K562 (cell line): ENCODE results near the gene NACC1. TPM values are rescaled to one million over a fixed set of nuclear protein-coding genes. Genes with fewer than 3 reads are reported as not detected.

ENCODE experiments used
- CREB3 ChIP-seq: fragments of 450-650 bp; conservative IDR thresholded peaks from 2 replicates; pipeline ENCODE4 v1.6.1; 2016; ENCODE audit warnings: missing genetic modification characterization, low read depth, mild to moderate bottlenecking, missing compliant biosample characterization, moderate library complexity
- ELK3 ChIP-seq: fragments of 450-650 bp; formaldehyde crosslinking; IDR thresholded peaks from 2 replicates; pipeline ENCODE4 v1.4.0; 2020; ENCODE audit warnings: mild to moderate bottlenecking
- ETS1 ChIP-seq: conservative IDR thresholded peaks from 2 replicates; pipeline ENCODE4 v1.6.1; 2011; ENCODE audit warnings: low read depth, mild to moderate bottlenecking, low read length; ENCODE audit not compliant: control insufficient read depth
- FOXA1 ChIP-seq: fragments of 450-650 bp; IDR thresholded peaks from 2 replicates; pipeline ENCODE4 v1.6.1; 2016; ENCODE audit warnings: mild to moderate bottlenecking, borderline replicate concordance
- HDAC1 ChIP-seq, 2 experiments: fragments of 450-650 bp; IDR thresholded peaks; 2 replicates each; pipeline ENCODE4 v1.6.1; 2016 to 2017; ENCODE audit warnings: inconsistent platforms in 1 of 2, mild to moderate bottlenecking in 1 of 2, moderate library complexity in 1 of 2
- HNRNPL ChIP-seq: fragments of 200-400 bp; formaldehyde crosslinking; IDR thresholded peaks from 2 replicates; pipeline ENCODE4 v1.6.1; 2017; ENCODE audit warnings: low read depth, mild to moderate bottlenecking, low read length
- NKRF ChIP-seq: fragments of 450-650 bp; IDR thresholded peaks from 2 replicates; pipeline ENCODE4 v1.6.1; 2016; ENCODE audit warnings: borderline replicate concordance
- NRF1 ChIP-seq, 2 experiments: fragments of 450-650 bp; IDR thresholded peaks in 1 of 2; conservative IDR thresholded peaks in 1 of 2; 2 replicates each; pipeline ENCODE4 v1.6.1; 2014; ENCODE audit warnings: mild to moderate bottlenecking in 2 of 2
- SIRT6 ChIP-seq: IDR thresholded peaks from one replicate; pipeline ENCODE4 v1.6.1; 2012; ENCODE audit warnings: low read depth, mild to moderate bottlenecking, control low read depth, inconsistent platforms, low read length, moderate library complexity
- U2AF2 ChIP-seq: fragments of 200-400 bp; formaldehyde crosslinking; optimal IDR thresholded peaks from 2 replicates; pipeline ENCODE3; 2017; ENCODE audit warnings: low read depth, mild to moderate bottlenecking, low read length
- YY1 ChIP-seq, 3 experiments: IDR thresholded peaks; 2 replicates each; pipeline ENCODE4 v1.6.1; 2011; ENCODE audit warnings: low read length in 2 of 3, mild to moderate bottlenecking in 2 of 3, moderate library complexity in 2 of 3, borderline replicate concordance in 1 of 3, control low read depth in 1 of 3, low read depth in 1 of 3; ENCODE audit not compliant: insufficient read depth in 3 of 3, insufficient replicate concordance in 2 of 3, control insufficient read depth in 1 of 3, insufficient read length in 1 of 3; ENCODE audit errors: extremely low read depth in 1 of 3
- ZBTB1 ChIP-seq: sonication (generic); formaldehyde crosslinking; IDR thresholded peaks from 2 replicates; pipeline ENCODE4 v1.8.1; 2023; ENCODE audit warnings: missing genetic modification reagents, low read depth, mild to moderate bottlenecking, borderline replicate concordance
- ZC3H4 ChIP-seq: sonication (generic); formaldehyde crosslinking; IDR thresholded peaks from 2 replicates; pipeline ENCODE4 v1.9.0; 2021; ENCODE audit warnings: missing genetic modification reagents, borderline replicate concordance
- ZNF586 ChIP-seq: fragments of 450-650 bp; formaldehyde crosslinking; conservative IDR thresholded peaks from 2 replicates; pipeline ENCODE4 v1.4.0; 2020; ENCODE audit warnings: mild to moderate bottlenecking, moderate library complexity
- polyA plus RNA-seq, 8 experiments: library from polyadenylated mRNA; depleted of rRNA in 4 of 8; stranded (reverse) in 5 of 8; unstranded in 3 of 8; fragments of >200 nt; fragmentation: Nextera tagmentation in 2 of 8; fragmentation: Illumina TruSeq in 1 of 8; extraction: Ambion mirVana in 2 of 8; extraction: Trizol in 1 of 8; gene quantifications; 2 replicates each; pipeline versions ENCODE4 v1.2.1 to v1.2.3, GENCODE V29; 2011 to 2014; ENCODE audit warnings: inconsistent platforms in 1 of 8, missing spikeins in 1 of 8
- total RNA-seq, 7 experiments: library from RNA; depleted of rRNA in 6 of 7; stranded (reverse); fragments of >200 nt in 6 of 7; fragmentation: Illumina TruSeq in 2 of 7; extraction: Trizol in 2 of 7; gene quantifications; 2 replicates each; pipeline versions ENCODE4 v1.2.1 to v1.2.3, GENCODE V29; 2011 to 2021; ENCODE audit warnings: low replicate concordance in 1 of 7

Gene NACC1
- total and polyA plus RNA-seq, 9 of the 15 experiments (the other 6 are each of a cell fraction or from before 2014, with no cell fraction given) = 0.04 to 96.6 (median 25.8) TPM

GRCh38 chr19:13101590-13102415, 16.3 kb upstream of the NACC1 start (continued):
- peak in 2 of 3 experiments; percentile 3 to 10 for TF ChIP-seq YY1 (IDR thresholded peaks at IDR 0.05; ENCODE audit: borderline replicate concordance in 1 of 3, control insufficient read depth in 1 of 3, extremely low read depth in 1 of 3, insufficient read depth in 3 of 3, insufficient read length in 1 of 3, insufficient replicate concordance in 2 of 3, low read depth in 1 of 3, low read length in 2 of 3)
- TF ChIP-seq HNRNPL = no peak
- TF ChIP-seq ZNF586 (CRISPR knock-in tag) = no peak
- 0 out of 2 replicates have a peak, but pooled peaks have one; percentile 1 for TF ChIP-seq ETS1
- no peak for TF ChIP-seq ZBTB1
- no peak for TF ChIP-seq CREB3 (tag)
- no peak for TF ChIP-seq ELK3 (CRISPR knock-in tag)
- no peak for TF ChIP-seq FOXA1
- TF ChIP-seq HDAC1 (IDR thresholded peaks at IDR 0.05) = 0 out of 4 replicates have a peak, but pooled peaks of 1 of the 2 experiments have one; percentile 11
- no peak for TF ChIP-seq SIRT6
- no peak; the same call in 1 of the 2 replicates for TF ChIP-seq NKRF
- no peak for TF ChIP-seq NRF1 (conservative IDR thresholded peaks at IDR 0.05 in 1 of 2, IDR thresholded peaks at IDR 0.05 in 1 of 2)
- 0 out of 2 replicates have a peak, but pooled peaks have one; percentile 8 for TF ChIP-seq ZC3H4 (CRISPR knock-in tag)
- no peak for TF ChIP-seq U2AF2
